GM10847 (cell line): ENCODE measurements around the gene FANCI.

ENCODE experiments used
- POLR2A ChIP-seq: IDR thresholded peaks from 2 replicates; pipeline ENCODE4 v1.6.1; 2011; ENCODE audit not compliant: insufficient read length; ENCODE audit errors: extremely low read depth

FANCI gene

DNA sequence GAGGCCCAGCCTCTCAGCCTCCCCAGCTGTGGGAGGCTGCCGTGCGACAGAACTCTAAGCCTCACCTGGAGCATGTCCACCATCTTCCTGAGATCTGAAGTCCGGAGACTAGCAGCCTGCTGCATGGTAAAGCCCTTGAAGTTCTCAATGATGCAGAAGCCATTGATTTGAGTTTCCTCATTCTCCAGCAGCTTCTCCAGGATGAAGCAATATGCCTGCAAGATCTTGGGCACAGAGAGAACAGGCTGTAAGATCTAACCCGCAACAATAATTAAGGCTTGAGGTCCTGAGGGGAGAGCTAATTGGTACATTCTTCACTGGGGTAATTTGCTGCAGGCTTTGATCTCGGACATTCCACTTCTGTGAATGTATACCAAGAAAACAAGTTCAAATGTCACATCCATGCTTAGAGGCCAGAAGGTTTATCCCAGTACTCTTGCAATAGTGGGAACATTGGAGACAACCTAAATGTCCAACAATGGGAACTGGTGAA is 32.1 kb upstream of the FANCI start:
- TF ChIP-seq POLR2A: no peak

DNA sequence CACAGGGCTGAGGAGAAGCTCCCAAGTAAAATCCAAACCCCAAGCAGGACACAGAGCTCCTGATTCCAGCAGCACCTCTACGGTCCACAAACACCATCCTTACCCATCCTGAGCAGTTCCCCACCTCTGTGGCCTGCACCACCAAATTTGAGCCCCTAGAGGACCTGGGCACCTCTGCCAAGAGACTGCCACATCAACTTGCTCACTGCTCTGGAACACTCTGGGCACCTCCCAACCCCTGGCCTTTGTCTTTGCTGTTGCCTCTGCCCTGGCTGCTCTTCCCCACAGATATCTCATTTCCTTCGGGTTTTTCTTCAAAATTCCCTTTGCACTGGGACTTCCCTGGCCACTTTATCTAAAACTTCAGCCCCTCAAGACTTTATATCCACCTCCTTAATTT is 28.2 kb upstream of the FANCI start:
- no peak for TF ChIP-seq POLR2A

DNA sequence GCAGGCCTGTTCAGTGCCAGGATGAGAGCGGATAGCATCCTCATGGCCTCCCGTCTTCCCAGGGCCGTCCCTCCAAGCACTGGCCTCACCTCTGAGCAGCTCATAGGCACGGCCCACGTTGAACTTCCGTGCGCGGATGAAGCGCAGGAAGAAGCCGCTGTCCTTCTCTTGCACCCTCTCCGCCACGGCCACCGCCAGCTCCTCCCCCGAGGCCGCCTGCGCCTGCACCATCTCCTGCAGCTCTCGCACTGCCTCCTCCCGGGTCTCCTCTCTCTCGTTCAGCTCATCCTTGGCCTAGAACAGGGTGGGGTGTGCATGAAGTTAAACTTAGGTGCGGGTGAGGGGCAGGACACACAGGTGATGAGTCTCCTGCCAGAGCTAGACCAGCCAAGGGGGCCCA is 26.7 kb upstream of the FANCI start:
- TF ChIP-seq POLR2A: no peak

DNA sequence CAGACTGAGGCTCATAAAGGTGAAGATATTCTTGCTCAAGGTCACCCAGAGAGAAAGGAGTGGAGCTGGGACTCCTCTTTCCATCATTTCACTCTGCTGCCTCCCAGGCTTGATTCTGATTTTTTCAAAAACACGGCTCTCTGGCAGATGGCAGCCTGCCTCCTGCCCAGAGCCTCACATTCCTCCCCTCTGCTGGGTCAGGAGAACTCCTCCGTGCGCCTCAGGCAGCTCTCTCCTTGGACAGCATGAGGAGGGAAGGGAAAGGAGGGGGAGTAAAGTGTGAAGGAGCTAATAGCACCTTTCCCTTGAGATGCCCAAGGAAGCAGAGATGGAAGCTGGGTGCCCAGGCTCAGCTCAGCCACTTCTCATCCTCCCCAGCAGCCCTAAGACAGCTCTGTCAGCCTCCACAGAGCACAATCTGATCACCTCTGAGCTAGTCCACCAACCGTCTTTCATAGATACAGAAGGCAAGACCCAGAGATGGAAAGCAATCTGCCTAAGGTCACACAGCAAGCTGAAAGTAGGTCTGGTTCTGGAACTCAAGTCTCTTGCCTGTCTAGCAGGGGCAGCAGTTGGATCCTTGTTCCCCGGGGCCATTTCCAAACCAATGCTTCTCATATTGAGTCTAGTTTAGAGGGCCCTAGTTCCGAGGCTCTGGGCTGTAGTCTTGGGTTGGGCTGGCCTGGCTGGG is 25.9 kb upstream of the FANCI start:
- TF ChIP-seq POLR2A: no peak

DNA sequence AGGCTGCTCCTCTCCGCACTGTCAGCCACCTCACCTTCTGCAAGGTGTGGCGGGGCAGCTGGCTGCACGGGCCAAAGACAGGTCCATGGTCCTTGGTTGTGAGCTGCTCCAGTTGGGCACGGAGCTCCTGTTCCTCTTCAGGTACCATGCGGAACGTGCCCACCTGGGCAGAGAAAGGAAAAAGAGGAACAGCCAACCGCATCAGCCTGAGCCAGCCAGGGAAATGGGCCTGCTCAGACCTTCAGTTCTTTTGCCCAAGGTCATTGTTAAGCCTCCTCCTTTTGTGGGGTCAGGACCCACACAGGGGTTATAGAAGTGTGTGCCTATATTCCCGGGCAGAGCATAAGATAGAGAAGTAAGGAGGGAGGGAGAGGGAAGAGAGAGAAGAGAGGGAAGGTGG is 25.2 kb upstream of the FANCI start:
- TF ChIP-seq POLR2A: no peak

DNA sequence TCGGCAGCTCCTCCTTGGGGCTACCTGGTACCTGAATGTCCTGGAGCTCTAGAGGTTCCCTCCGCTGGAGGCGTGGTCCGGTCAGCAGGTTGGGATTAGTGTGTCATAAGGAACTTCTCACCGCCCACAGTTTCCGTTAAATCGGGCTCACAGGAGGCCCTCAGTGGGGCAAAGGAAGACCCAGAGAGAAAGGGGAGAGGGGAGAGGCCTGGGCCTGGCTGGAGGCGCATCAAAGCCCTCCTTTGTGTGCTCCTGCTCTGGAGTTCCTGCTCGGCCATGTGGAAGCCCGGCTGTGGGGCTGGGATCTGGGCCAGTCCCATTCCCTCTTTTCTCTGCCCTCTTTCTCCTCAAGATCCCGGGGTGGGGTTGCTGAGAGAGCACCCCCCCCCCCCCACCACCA is 22.2 kb upstream of the FANCI start, which contains the start of gene RLBP1:
RLBP1 (minus strand) TSS at position 37 of the 400 bp plus-strand sequence. CDS start 2,604 bp downstream, outside the sequence.
- no peak for TF ChIP-seq POLR2A

DNA sequence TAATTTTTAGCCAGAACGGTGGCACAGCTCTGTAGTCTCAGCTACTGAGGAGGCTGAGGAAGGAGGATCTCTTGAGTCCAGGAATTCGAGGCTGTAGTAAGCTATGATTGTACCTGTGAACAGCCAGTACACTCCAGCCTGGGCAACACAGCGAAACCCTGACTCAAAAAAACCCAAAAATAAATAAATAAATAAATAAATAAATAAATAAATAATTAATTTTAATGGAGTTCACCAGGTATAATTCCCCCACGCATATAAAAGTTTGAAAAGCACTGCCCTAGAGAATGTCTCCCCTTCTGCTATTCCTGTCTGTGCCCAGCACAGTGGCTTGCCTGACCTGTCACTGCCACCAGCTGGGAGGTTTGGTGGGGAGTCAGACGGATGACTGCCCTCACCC is 18.2 kb upstream of the FANCI start:
- no peak for TF ChIP-seq POLR2A

DNA sequence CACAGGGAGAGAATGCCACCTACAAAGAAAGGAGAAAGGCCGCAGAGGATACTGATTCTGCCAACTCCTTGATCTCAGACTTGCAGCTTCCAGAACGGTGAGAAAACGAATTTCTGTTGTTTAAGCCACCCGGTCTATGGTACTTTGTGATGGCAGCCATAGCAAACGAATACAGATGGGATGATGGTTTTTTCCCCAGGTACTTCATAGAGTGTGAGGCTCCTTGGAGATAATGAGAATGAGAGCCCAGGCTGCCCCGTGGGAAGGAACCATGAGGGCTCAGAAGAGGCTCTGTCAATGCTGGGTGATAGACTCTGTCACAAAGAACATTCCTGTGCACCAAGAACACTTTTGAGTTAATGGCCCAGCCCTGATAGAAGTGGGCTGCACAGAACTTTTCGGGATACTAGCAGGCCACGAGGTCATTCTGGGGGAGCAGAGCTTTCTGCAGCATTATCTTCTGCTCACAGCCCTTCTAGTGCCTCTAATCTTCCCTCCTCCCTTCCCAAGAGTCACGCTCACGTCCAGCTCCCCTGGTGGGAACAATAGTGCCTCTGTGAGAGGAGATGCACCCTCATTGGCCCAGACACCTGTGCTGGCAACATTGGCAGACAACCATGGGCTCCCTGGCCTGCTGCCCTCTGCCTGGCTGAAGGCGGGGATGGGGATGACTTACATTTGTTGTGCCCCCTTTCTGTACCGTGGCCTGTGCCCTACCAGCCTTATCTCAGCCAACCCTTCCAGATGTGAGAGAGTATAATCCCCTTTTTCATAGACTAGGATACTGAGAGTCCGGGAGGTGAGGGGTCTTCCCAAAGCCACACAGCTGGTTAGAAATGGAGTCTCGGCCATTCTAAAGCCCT is 17.2 kb upstream of the FANCI start:
- no peak for TF ChIP-seq POLR2A

DNA sequence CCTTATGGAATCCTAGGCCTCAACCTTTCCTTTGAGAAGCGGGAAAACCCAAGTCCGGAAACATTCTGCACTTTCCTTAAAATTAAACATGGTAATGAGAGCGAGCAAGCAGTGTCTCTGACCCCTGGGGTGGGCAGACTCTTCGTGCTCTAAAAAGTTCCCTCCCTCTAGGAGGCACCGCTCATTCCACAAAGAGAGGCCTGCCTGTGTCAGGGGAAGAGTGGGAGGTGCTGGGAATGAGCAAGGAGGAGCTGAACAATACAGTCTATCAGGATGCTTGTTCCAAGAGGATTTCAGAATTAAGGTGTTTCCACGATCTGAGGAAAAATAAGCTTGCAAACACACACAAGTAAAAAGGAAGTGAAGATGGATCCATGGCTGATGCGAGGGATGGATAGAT is 16.4 kb upstream of the FANCI start:
- no peak for TF ChIP-seq POLR2A

DNA sequence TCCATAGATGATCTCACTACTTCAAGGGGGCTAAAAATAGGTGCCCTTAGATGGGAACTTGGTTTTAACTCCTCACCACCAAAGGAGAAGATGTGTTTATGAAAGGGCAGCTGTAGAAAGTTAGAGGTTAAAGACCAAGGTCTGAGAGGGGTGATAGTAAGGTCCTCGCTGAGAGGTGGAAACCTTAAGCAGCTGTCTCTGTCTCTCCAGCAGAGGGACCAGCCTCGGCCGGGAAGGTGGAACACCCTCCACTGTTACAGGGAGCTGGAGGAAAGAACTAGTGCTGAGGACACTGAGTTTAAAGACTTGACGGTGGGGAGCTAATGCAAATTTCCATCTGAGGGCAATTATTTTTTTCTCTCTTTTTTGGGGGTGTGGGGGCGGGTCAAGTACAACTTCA is 13.5 kb upstream of the FANCI start:
- no peak for TF ChIP-seq POLR2A

DNA sequence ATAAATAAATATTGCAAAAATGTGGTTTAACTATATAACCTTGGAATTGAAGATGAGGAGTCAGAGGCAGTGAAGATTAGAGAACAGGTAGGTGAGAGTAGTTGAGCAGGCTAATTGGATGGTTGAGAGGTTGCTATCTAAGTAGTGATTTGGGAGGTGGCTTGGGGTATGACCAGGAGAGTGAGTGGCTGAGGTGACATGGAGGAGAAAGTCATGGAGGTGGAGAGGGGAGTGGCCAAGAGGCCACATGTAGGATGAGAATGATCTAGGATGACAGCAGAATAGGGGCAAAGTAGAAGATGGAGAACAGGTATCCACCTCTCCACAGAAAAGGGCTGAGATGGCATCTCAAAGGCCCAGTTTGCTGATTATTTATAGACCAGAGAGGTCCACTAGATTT is 11.9 kb upstream of the FANCI start:
- TF ChIP-seq POLR2A: no peak

DNA sequence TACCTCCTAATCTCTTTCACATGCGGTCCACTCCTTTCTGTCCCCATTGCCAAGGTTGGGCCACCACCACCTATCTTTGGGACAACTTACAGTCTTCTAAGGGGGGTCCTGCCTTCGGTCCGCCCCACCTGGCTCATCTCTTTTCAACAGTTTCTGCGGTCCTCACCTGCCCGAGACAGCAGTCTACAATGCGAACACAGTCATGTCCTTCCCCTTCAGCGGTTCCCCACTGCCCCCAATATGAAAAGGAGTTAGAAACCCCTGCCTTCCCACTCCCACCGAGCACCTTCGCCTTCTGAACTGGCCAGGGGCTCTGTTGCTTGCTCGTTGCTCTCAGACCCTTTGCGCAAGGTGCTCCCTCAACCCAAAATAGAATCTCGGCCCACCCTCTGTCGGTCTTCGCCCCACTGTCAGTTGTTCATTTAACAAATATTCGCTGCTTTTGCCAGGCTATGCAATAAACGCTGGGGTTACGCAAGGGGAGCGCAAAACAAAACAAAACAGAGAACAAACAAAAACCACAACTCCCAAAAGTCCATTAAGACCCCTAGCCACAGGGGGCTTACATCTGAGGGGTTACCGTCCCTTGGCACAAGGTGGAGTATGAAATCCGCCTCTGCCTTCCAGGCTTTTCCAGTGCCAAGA is 611 bp upstream of the FANCI start:
- TF ChIP-seq POLR2A: no peak

DNA sequence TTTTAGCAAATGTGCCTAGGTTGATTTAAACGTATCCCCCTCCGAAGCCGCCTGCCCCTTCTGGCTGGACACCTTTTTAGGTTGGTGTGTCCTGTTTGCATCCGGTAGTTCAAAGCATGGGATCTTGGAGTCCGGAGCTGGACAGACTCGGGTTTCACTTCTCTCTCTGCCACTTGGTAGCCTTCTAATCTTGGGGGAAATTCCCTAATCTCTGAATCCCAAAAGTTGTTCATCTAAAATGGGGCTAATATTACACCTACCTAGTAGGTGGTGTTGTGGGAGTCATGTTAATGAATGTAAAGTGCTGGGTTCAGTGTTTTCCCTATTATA is 760 bp downstream of the FANCI start:
- no peak for TF ChIP-seq POLR2A

DNA sequence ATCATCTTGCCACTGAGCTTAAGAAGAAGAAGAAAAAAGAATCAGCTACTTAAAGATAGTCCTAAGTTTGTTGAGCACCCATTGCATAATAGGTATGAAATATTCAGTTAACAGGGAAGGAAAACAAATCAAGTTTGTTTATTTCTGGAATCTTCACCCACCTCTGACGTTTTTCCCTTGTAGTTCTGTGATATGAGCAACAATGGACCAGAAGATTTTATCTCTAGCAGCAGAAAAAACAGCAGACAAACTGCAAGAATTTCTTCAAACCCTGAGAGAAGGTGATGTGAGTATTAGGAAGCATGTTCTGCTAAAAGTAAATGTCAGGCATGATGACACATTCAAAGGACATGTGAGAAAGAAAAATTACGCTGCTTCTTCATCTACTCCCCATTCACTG is 3.7 kb downstream of the FANCI start:
- TF ChIP-seq POLR2A: no peak

DNA sequence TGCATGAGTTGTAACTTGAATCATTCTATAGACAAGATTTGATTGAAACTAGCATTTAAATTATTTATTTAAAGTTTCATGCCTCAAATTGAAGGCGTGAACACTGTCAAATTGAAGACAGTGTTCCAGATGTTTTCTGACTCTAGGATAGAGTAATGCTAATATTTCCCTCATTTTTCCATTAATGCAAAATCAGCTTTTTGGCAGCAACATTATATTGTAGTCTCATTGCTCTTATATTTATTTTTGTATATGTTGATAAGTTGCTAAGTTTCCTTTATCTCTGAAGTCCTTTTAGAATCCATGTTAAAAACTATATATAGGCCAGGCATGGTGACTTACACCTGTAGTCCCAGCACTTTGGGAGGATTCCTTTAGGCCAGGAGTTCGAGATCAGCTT is 4.8 kb downstream of the FANCI start:
- no peak for TF ChIP-seq POLR2A

DNA sequence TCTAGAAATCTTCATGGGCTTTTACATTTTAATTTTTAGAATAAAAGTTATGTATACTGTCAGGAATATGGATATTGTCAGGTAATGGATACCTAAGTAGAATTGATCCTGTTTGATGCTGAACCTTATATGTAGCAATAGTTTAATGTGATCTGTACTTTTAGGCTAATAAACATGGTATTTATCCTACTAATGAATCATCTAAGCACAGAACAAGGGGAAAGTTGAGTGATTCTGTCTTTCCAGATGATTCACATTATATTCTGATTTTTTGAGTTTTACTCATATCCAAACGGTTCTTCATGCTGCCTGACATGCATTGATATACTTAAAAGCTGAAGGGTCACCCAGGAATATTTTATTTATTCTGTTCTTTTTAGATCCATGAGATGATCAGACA is 34.5 kb downstream of the FANCI start:
- TF ChIP-seq POLR2A: no peak

DNA sequence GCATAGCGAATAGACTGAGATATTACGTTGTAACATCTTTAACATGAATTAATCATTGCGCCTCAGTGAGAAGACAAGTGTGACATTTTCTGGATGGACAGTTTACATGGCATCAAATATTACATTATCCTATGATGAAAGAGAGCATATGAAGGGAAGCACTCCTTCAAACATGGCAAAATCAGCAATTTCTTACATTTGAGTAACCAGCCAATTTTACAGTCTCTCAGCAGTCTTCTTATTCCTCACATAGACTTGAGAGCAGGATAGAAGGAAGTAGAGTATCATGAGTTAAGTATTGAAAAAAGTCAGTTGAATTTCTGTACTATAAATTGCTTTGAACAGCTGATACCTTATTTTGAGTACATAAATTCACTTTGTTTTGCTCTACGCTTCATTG is 38.9 kb downstream of the FANCI start:
- TF ChIP-seq POLR2A: no peak

DNA sequence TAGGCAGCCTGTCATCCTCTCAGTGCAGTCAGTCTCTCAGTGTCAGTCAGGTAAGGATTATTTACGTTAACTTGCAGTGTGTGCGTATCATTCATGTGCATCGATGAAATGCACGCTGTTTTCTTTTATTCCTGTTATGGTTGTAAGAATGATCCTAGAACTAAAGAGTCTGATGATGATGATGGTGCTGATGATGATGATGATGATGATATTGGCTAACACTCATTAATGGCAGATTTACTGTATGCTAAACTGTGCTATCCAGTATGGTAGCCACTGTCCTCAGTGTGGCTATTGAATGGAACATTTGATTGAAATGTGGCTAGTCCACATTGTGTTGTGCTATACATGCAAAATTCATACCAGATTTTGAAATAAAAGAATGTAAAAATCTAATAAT is 39.4 kb downstream of the FANCI start:
- no peak for TF ChIP-seq POLR2A
